ENCODE results near the gene TRAPPC14.

- TF ChIP-seq MXI1 (IDR thresholded peaks at IDR 0.05; ENCODE audit: low read depth, low read length), result no peak
- no peak for TF ChIP-seq SIN3A (IDR thresholded peaks at IDR 0.05; ENCODE audit: borderline replicate concordance, low read depth, low read length)
- TF ChIP-seq CTCF (IDR thresholded peaks at IDR 0.05), result no peak
- no peak for TF ChIP-seq POLR2AphosphoS5 (IDR thresholded peaks at IDR 0.05; ENCODE audit: low read depth, low read length)
- TF ChIP-seq, protein P1, sequence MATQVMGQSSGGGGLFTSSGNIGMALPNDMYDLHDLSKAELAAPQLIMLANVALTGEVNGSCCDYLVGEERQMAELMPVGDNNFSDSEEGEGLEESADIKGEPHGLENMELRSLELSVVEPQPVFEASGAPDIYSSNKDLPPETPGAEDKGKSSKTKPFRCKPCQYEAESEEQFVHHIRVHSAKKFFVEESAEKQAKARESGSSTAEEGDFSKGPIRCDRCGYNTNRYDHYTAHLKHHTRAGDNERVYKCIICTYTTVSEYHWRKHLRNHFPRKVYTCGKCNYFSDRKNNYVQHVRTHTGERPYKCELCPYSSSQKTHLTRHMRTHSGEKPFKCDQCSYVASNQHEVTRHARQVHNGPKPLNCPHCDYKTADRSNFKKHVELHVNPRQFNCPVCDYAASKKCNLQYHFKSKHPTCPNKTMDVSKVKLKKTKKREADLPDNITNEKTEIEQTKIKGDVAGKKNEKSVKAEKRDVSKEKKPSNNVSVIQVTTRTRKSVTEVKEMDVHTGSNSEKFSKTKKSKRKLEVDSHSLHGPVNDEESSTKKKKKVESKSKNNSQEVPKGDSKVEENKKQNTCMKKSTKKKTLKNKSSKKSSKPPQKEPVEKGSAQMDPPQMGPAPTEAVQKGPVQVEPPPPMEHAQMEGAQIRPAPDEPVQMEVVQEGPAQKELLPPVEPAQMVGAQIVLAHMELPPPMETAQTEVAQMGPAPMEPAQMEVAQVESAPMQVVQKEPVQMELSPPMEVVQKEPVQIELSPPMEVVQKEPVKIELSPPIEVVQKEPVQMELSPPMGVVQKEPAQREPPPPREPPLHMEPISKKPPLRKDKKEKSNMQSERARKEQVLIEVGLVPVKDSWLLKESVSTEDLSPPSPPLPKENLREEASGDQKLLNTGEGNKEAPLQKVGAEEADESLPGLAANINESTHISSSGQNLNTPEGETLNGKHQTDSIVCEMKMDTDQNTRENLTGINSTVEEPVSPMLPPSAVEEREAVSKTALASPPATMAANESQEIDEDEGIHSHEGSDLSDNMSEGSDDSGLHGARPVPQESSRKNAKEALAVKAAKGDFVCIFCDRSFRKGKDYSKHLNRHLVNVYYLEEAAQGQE (IDR thresholded peaks at IDR 0.05; ENCODE audit: low read depth, low read length), result no peak
Observed at GRCh38 chr7:100147278-100147677, 11.2 kb downstream of the TRAPPC14 start.
